HepG2 (cell line): ENCODE measurements around the gene TRAIP. TPM values are rescaled to one million over a fixed set of nuclear protein-coding genes. Genes with fewer than 3 reads are reported as not detected.

Experiments used
- ARNT ChIP-seq: fragments of 450-650 bp; IDR thresholded peaks from 2 replicates; pipeline ENCODE4 v1.6.1; 2017
- ATM ChIP-seq: fragments of 450-650 bp; IDR thresholded peaks from 2 replicates; pipeline ENCODE4 v1.7.1; 2017; ENCODE audit warnings: mild to moderate bottlenecking, borderline replicate concordance
- CCAR2 ChIP-seq: fragments of 200-400 bp; formaldehyde crosslinking; optimal IDR thresholded peaks from 2 replicates; pipeline ENCODE3; 2018; ENCODE audit warnings: low read depth, mild to moderate bottlenecking, low read length, moderate library complexity
- ELF4 ChIP-seq: sonication (generic); formaldehyde crosslinking; IDR thresholded peaks from 2 replicates; pipeline ENCODE4 v1.5.0; 2020; ENCODE audit warnings: missing genetic modification reagents, mild to moderate bottlenecking, moderate library complexity, borderline replicate concordance
- FOXK2 ChIP-seq: fragments of 450-650 bp; IDR thresholded peaks from 2 replicates; pipeline ENCODE4 v1.6.1; 2016
- HIC2 ChIP-seq: sonication (generic); formaldehyde crosslinking; IDR thresholded peaks from 2 replicates; pipeline ENCODE4 v1.9.0; 2022; ENCODE audit warnings: low read depth, missing genetic modification reagents
- KDM6A ChIP-seq: IDR thresholded peaks from 2 replicates; pipeline ENCODE4 v1.6.1; 2016; ENCODE audit warnings: low read depth
- MAFK ChIP-seq, 2 experiments: IDR thresholded peaks in 1 of 2; conservative IDR thresholded peaks in 1 of 2; 2 replicates each; pipeline ENCODE4 v1.6.1; 2011; ENCODE audit warnings: improper control_type of control experiment in 2 of 2, low read length in 2 of 2
- POGK ChIP-seq: sonication (generic); formaldehyde crosslinking; conservative IDR thresholded peaks from 2 replicates; pipeline ENCODE4 v1.8.0; 2022; ENCODE audit warnings: mild to moderate bottlenecking, moderate library complexity, missing genetic modification reagents
- PRMT3 ChIP-seq: sonication (generic); formaldehyde crosslinking; IDR thresholded peaks from 2 replicates; pipeline ENCODE4 v1.8.1; 2022; ENCODE audit warnings: low read depth, mild to moderate bottlenecking, moderate library complexity, missing genetic modification reagents, borderline replicate concordance
- PRPF4 ChIP-seq: fragments of 200-400 bp; formaldehyde crosslinking; IDR thresholded peaks from 2 replicates; pipeline ENCODE4 v1.6.1; 2016; ENCODE audit warnings: low read length, low read depth; ENCODE audit not compliant: poor library complexity, severe bottlenecking
- RARA ChIP-seq: IDR thresholded peaks from 2 replicates; pipeline ENCODE4 v1.6.1; 2016; ENCODE audit warnings: missing genetic modification reagents, missing compliant biosample characterization
- SATB2 ChIP-seq: sonication (generic); formaldehyde crosslinking; IDR thresholded peaks from 2 replicates; pipeline ENCODE4 v1.5.0; 2020; ENCODE audit warnings: missing genetic modification reagents
- SKI ChIP-seq: fragments of 450-650 bp; IDR thresholded peaks from one replicate; pipeline ENCODE4 v1.6.1; 2018; ENCODE audit warnings: mild to moderate bottlenecking; ENCODE audit not compliant: partially characterized antibody
- TOPORS ChIP-seq: sonication (generic); formaldehyde crosslinking; IDR thresholded peaks from 2 replicates; pipeline ENCODE4 v1.8.0; 2023; ENCODE audit warnings: mild to moderate bottlenecking, missing genetic modification reagents
- XRCC5 ChIP-seq: fragments of 200-400 bp; formaldehyde crosslinking; optimal IDR thresholded peaks from 2 replicates; pipeline ENCODE3; 2017; ENCODE audit warnings: mild to moderate bottlenecking, low read length
- ZBTB4 ChIP-seq: sonication (generic); formaldehyde crosslinking; IDR thresholded peaks from 2 replicates; pipeline ENCODE4 v1.4.0; 2020; ENCODE audit warnings: missing genetic modification reagents, mild to moderate bottlenecking, borderline replicate concordance
- ZNF264 ChIP-seq: sonication (generic); formaldehyde crosslinking; IDR thresholded peaks from 2 replicates; pipeline ENCODE4 v1.4.0; 2020; ENCODE audit warnings: missing genetic modification reagents
- ZNF430 ChIP-seq: sonication (generic); formaldehyde crosslinking; IDR thresholded peaks from 2 replicates; pipeline ENCODE4 v1.9.0; 2021; ENCODE audit warnings: mild to moderate bottlenecking, missing genetic modification reagents
- ZNF572 ChIP-seq: sonication (generic); formaldehyde crosslinking; IDR thresholded peaks from 2 replicates; pipeline ENCODE4 v1.5.1; 2020; ENCODE audit warnings: mild to moderate bottlenecking, missing genetic modification reagents
- ZNF614 ChIP-seq: IDR thresholded peaks from 2 replicates; pipeline ENCODE4 v1.6.1; 2018; ENCODE audit warnings: missing biosample characterization, missing genetic modification reagents, inconsistent platforms, borderline replicate concordance
- ZNF615 ChIP-seq: sonication (generic); formaldehyde crosslinking; IDR thresholded peaks from 2 replicates; pipeline ENCODE4 v1.5.0; 2020; ENCODE audit warnings: mild to moderate bottlenecking, missing genetic modification reagents, borderline replicate concordance
- ZNF891 ChIP-seq: sonication (generic); formaldehyde crosslinking; IDR thresholded peaks from 2 replicates; pipeline ENCODE4 v1.5.0; 2020; ENCODE audit warnings: mild to moderate bottlenecking, missing genetic modification reagents
- ZSCAN20 ChIP-seq: sonication (generic); formaldehyde crosslinking; IDR thresholded peaks from 2 replicates; pipeline ENCODE4 v1.4.0; 2020; ENCODE audit warnings: missing genetic modification reagents, mild to moderate bottlenecking, borderline replicate concordance
- polyA plus RNA-seq, 8 experiments: library from polyadenylated mRNA; depleted of rRNA in 3 of 8; stranded (reverse) in 7 of 8; unstranded in 1 of 8; fragments of >200 nt; fragmentation: Illumina TruSeq in 4 of 8; extraction: Trizol in 4 of 8; gene quantifications; 2 replicates each; pipeline versions ENCODE4 v1.2.1 to v1.2.3, GENCODE V29; 2011 to 2016; ENCODE audit warnings: low read depth in 4 of 8, missing spikeins in 1 of 8, mixed read lengths in 1 of 8; ENCODE audit not compliant: insufficient read depth in 1 of 8
- total RNA-seq, 5 experiments: library from RNA; depleted of rRNA; stranded (reverse); fragments of >200 nt; fragmentation: Illumina TruSeq; extraction: Trizol; gene quantifications; 2 replicates each; pipeline ENCODE4 v1.2.3, GENCODE V29; 2016; ENCODE audit warnings: low read depth in 1 of 5

The TRAIP gene
- total and polyA plus RNA-seq, 2 of the 13 experiments (the other 11 are each of a cell fraction or from before 2014, with no cell fraction given) = 13.9 to 23.9 TPM

GRCh38 chr3:49802719-49803464 lies 53.5 kb downstream of the TRAIP start, which contains the start of gene INKA1 (continued):
- TF ChIP-seq ZBTB4 = 0 out of 2 replicates have a peak, but pooled peaks have one; percentile 62
- TF ChIP-seq ATM = no peak
- TF ChIP-seq ELF4 = no peak
- no peak for TF ChIP-seq ARNT
- peak; percentile 82 for TF ChIP-seq XRCC5
- TF ChIP-seq ZNF264 = no peak
- TF ChIP-seq SKI = peak; percentile 78
- no peak for TF ChIP-seq SATB2 (CRISPR knock-in tag)
- TF ChIP-seq FOXK2 = no peak
- TF ChIP-seq PRPF4 = no peak
- TF ChIP-seq ZNF614 = no peak
- TF ChIP-seq TOPORS = no peak
- peak; percentile 35 for TF ChIP-seq ZNF430
- no peak for TF ChIP-seq CCAR2
- TF ChIP-seq ZNF891 (CRISPR knock-in tag) = 0 out of 2 replicates have a peak, but pooled peaks have one; percentile 64
- TF ChIP-seq MAFK (conservative IDR thresholded peaks at IDR 0.05 in 1 of 2, IDR thresholded peaks at IDR 0.05 in 1 of 2; ENCODE audit: low read length in 2 of 2) = no peak
- no peak for TF ChIP-seq ZSCAN20 (CRISPR knock-in tag)
- 0 out of 2 replicates have a peak, but pooled peaks have one; percentile 22 for TF ChIP-seq RARA
- no peak for TF ChIP-seq PRMT3 (CRISPR knock-in tag)
- no peak for TF ChIP-seq KDM6A (CRISPR knock-in tag)
- no peak for TF ChIP-seq ZNF615
- peak; percentile 55; the same call in 1 of the 2 replicates for TF ChIP-seq HIC2
- TF ChIP-seq POGK (CRISPR knock-in tag) = no peak
- TF ChIP-seq ZNF572 (CRISPR knock-in tag) = peak; percentile 69; the same call in 1 of the 2 replicates
